Testis (tissue), 2 donors: ENCODE measurements around the gene TCF7L1.

Source experiments
- CTCF ChIP-seq, 3 experiments: fragments of 450-650 bp in 2 of 3; fragments of 200-600 bp in 1 of 3; sonication (generic) in 1 of 3; IDR thresholded peaks; one replicate each; pipeline ENCODE4 v1.5.1; 2016 to 2019; ENCODE audit warnings: antibody characterized with exemption in 3 of 3, mild to moderate bottlenecking in 2 of 3, moderate library complexity in 1 of 3
- POLR2A ChIP-seq: fragments of 450-650 bp; IDR thresholded peaks from one replicate; pipeline ENCODE4 v1.6.1; 2017; ENCODE audit warnings: antibody characterized with exemption, mild to moderate bottlenecking, moderate library complexity

GRCh38 chr2:85145116-85145820 lies 12.1 kb downstream of the TCF7L1 start:
- TF ChIP-seq CTCF (IDR thresholded peaks at IDR 0.05): no peak
- TF ChIP-seq POLR2A: no peak
